Smooth muscle cell (in vitro differentiated cells): Measurements from ENCODE around the gene GOLIM4. TPM values are rescaled to one million over a fixed set of nuclear protein-coding genes. Genes with fewer than 3 reads are reported as not detected.
A peak's percentile ranks its signal among the peaks of the same experiment; 100 is the strongest.

Experiments used
- DNase-seq: peaks from one replicate; lab custom pipeline; 2025; ENCODE audit not compliant: unreplicated experiment; lab: John Stamatoyannopoulos, UW
- H2AFZ ChIP-seq: fragments of 200-600 bp; sonication (generic); 2 replicates; pipeline ENCODE4 v1.6.0; 2016; ENCODE audit warnings: antibody characterized with exemption, low read depth, mild to moderate bottlenecking
- H3F3A ChIP-seq: fragments of 200-600 bp; sonication (generic); 2 replicates; pipeline ENCODE4 v1.6.0; 2017; ENCODE audit warnings: antibody characterized with exemption, low read depth
- H3K27ac ChIP-seq: fragments of 200-600 bp; sonication (generic); 2 replicates; pipeline ENCODE4 v1.5.1; 2016; ENCODE audit warnings: low read depth, mild to moderate bottlenecking
- H3K27me3 ChIP-seq: fragments of 200-600 bp; sonication (generic); 2 replicates; pipeline ENCODE4 v1.6.1; 2016; ENCODE audit warnings: low read depth, mild to moderate bottlenecking
- H3K36me3 ChIP-seq: fragments of 200-600 bp; sonication (generic); 2 replicates; pipeline ENCODE4 v1.5.1; 2016; ENCODE audit warnings: low read depth
- H3K4me1 ChIP-seq: fragments of 200-600 bp; sonication (generic); 2 replicates; pipeline ENCODE4 v1.5.1; 2016; ENCODE audit warnings: low read depth
- H3K4me2 ChIP-seq: fragments of 200-600 bp; sonication (generic); 2 replicates; pipeline ENCODE4 v1.6.0; 2016; ENCODE audit warnings: mild to moderate bottlenecking
- H3K4me3 ChIP-seq: fragments of 200-600 bp; sonication (generic); 2 replicates; pipeline ENCODE4 v1.5.1; 2016; ENCODE audit warnings: mild to moderate bottlenecking
- H3K79me2 ChIP-seq: fragments of 200-600 bp; sonication (generic); 2 replicates; pipeline ENCODE4 v1.6.0; 2016; ENCODE audit warnings: low read depth, mild to moderate bottlenecking
- H3K9ac ChIP-seq: fragments of 200-600 bp; sonication (generic); 2 replicates; pipeline ENCODE4 v1.6.0; 2016; ENCODE audit warnings: low read depth
- H3K9me3 ChIP-seq: fragments of 200-600 bp; sonication (generic); replicated peaks from 2 replicates; pipeline ENCODE4 v1.5.1; 2016; ENCODE audit warnings: low read depth
- H4K20me1 ChIP-seq: fragments of 200-600 bp; sonication (generic); 2 replicates; pipeline ENCODE4 v1.6.0; 2016; ENCODE audit warnings: low read depth
- WGBS: methylation state at CpG from one replicate; pipeline ENCODE4 v1.1.7; 2016; ENCODE audit warnings: low lambda C conversion rate; 5-methylcytosine and 5-hydroxymethylcytosine counted together
- polyA plus RNA-seq: library from polyadenylated mRNA; unstranded; fragments of >200 nt; fragmentation: Nextera tagmentation; extraction: Ambion mirVana; gene quantifications from 2 replicates; pipeline ENCODE4 v1.2.1, GENCODE V29; 2016
- total RNA-seq: library from RNA; depleted of rRNA; stranded (reverse); fragments of >200 nt; gene quantifications from 2 replicates; pipeline ENCODE4 v1.2.3, GENCODE V29; 2014
- TF ChIP-seq, protein P1 (sequence below): fragments of 200-600 bp; sonication (generic); IDR thresholded peaks from 2 replicates; pipeline ENCODE4 v1.5.1; 2017; ENCODE audit warnings: borderline replicate concordance, mild to moderate bottlenecking, antibody characterized with exemption; ENCODE audit not compliant: insufficient read depth, poor library complexity, severe bottlenecking

Gene GOLIM4
- total and polyA plus RNA-seq, 2 experiments from 2014 or later, result 44.5 to 59.9 TPM

DNA sequence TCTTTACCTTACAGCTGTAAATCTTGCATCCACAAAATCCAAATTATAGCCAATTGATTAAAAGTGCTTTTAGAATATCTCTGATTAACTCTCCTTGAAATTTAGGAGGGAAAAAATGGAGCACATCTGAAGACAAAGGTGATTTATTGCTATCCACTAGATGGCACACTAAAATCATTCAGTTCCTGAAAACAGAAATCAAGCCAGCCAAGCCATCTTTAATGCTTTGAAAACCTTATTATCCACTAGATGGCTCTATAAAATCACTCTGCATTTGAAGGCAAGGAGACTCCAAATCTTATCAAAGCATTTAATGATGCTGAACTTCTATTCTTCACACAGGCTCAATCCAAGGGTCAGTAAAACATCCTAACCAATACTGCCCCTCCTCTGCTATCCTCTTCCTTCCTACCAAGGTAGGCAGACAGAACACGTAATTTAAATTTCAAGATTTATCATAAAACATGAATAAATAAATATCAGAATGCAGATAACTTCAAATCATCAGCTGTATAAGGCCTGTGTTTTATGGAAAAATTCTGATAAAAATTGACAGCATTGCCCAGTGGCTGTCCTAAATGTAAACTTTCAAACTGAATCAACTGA is 48.4 kb downstream of the GOLIM4 start:
- DNase-seq, result no peak
- no peaks in the 10 kb centered on the region for H3F3A ChIP-seq
- no peak overlapping the region for H3K27ac ChIP-seq
- H2AFZ ChIP-seq, result no peak overlapping the region
- H3K4me1 ChIP-seq, result peaks cover 5% of the 10 kb centered on the region
- H3K4me3 ChIP-seq, result no peak overlapping the region
- H4K20me1 ChIP-seq, result peaks cover 56% of the 10 kb centered on the region
- H3K9ac ChIP-seq, result no peak overlapping the region
- H3K9me3 ChIP-seq, result no peaks in the 10 kb centered on the region
- no peak overlapping the region for H3K4me2 ChIP-seq
- WGBS, result 97% methylated on average over 1 of the region's 1 CpG
- peaks cover 5% of the 10 kb centered on the region for H3K36me3 ChIP-seq
- TF ChIP-seq, protein P1, sequence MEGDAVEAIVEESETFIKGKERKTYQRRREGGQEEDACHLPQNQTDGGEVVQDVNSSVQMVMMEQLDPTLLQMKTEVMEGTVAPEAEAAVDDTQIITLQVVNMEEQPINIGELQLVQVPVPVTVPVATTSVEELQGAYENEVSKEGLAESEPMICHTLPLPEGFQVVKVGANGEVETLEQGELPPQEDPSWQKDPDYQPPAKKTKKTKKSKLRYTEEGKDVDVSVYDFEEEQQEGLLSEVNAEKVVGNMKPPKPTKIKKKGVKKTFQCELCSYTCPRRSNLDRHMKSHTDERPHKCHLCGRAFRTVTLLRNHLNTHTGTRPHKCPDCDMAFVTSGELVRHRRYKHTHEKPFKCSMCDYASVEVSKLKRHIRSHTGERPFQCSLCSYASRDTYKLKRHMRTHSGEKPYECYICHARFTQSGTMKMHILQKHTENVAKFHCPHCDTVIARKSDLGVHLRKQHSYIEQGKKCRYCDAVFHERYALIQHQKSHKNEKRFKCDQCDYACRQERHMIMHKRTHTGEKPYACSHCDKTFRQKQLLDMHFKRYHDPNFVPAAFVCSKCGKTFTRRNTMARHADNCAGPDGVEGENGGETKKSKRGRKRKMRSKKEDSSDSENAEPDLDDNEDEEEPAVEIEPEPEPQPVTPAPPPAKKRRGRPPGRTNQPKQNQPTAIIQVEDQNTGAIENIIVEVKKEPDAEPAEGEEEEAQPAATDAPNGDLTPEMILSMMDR, result peak; percentile 77
- no peaks in the 10 kb centered on the region for H3K27me3 ChIP-seq
- H3K79me2 ChIP-seq, result peaks cover 48% of the 10 kb centered on the region

DNA sequence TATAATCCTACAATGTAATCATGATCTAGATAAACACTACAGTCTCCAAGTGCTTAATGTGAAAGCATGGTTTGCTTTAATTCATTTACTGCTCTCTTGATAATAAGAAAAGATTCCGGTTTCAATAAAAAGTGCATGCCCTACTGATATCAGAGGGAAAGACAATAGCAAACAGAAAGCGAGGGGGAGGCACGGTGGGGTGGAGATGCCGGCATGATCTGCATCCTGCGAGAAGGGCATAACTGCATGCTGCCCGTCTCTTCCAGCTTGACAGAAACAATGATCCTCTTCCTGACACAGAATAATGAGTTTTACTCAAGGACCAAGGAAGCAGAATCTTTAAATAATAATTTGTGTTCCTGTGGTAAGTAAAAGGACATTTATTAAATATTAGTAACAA is 51.7 kb downstream of the GOLIM4 start:
- H3K27ac ChIP-seq, result no peak overlapping the region
- no peaks in the 10 kb centered on the region for H3K27me3 ChIP-seq
- peaks cover 26% of the 10 kb centered on the region for H4K20me1 ChIP-seq
- H3K4me2 ChIP-seq, result no peak overlapping the region
- no peaks in the 10 kb centered on the region for H3K9me3 ChIP-seq
- WGBS, result 83% methylated on average over 6 of the region's 6 CpGs
- H2AFZ ChIP-seq, result no peak overlapping the region
- peaks cover 28% of the 10 kb centered on the region for H3K79me2 ChIP-seq
- no peak for DNase-seq
- H3F3A ChIP-seq, result peaks cover 4% of the 10 kb centered on the region
- H3K4me3 ChIP-seq, result no peak overlapping the region
- H3K36me3 ChIP-seq, result peaks cover 5% of the 10 kb centered on the region
- peaks cover 5% of the 10 kb centered on the region for H3K4me1 ChIP-seq
- TF ChIP-seq, protein P1, result no peak
- no peak overlapping the region for H3K9ac ChIP-seq

DNA sequence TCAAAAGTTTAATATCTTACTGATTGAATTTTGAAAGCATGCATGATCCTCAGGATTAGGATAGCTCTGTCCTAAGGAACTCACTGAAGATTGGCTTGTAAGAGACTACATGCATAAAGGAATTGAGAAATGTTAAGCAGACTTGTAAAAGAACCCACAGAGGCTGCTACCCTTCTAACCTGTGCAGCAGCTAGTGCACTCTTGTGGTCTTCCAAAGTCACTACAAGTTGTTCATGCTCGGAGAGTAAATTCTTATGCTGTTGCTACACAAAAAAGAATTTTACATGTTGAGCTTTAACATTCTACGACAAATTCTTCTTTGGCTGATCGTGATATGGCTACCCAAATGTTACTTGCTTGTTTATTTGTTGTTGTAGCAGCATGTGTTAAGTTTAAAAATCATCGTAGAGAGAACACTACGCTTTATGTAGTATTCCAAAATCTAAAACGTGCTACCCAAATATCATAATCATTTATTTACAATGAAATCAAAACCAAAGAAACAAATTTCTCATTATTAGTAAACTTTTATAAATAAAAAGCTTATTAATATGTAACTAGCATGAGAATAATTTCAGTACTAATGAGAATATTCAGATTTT is 55.0 kb downstream of the GOLIM4 start:
- no peak overlapping the region for H2AFZ ChIP-seq
- peaks cover 16% of the 10 kb centered on the region for H3K36me3 ChIP-seq
- no peaks in the 10 kb centered on the region for H3K27me3 ChIP-seq
- H3K27ac ChIP-seq, result peak overlapping the region; percentile 24
- no peaks in the 10 kb centered on the region for H3K4me1 ChIP-seq
- peaks cover 14% of the 10 kb centered on the region for H3K79me2 ChIP-seq
- peaks cover 1% of the 10 kb centered on the region for H4K20me1 ChIP-seq
- H3K9ac ChIP-seq, result no peak overlapping the region
- H3K4me3 ChIP-seq, result no peak overlapping the region
- WGBS, result 63% methylated on average over 6 of the region's 6 CpGs
- no peaks in the 10 kb centered on the region for H3K9me3 ChIP-seq
- TF ChIP-seq, protein P1, result peak; percentile 71
- DNase-seq, result no peak
- no peak overlapping the region for H3K4me2 ChIP-seq
- peaks cover 8% of the 10 kb centered on the region for H3F3A ChIP-seq

DNA sequence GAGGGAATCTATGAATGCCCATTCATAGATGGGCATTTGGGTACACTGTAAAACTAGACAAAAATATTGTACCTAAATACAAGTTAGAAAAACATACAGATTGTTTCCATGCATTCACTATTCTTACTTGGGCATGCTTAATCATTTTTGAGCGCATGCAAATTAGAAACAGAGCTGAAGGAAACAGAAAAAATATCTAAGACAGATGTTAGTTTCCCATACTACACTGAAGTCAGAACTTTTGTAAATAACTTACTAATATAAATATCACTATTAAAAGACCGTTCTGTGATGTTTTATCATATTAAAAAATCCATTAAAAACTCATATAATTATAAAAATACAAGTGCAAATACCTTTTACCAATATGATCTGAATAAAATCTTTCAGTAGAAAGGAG is 58.7 kb downstream of the GOLIM4 start:
- no peak overlapping the region for H3K27ac ChIP-seq
- WGBS, result 97% methylated on average over 2 of the region's 2 CpGs
- H3K36me3 ChIP-seq, result peaks cover 28% of the 10 kb centered on the region
- no peaks in the 10 kb centered on the region for H3K27me3 ChIP-seq
- no peak overlapping the region for H3K4me2 ChIP-seq
- H3K79me2 ChIP-seq, result peaks cover 11% of the 10 kb centered on the region
- H4K20me1 ChIP-seq, result no peaks in the 10 kb centered on the region
- H3K9ac ChIP-seq, result no peak overlapping the region
- no peaks in the 10 kb centered on the region for H3K4me1 ChIP-seq
- TF ChIP-seq, protein P1, result no peak
- H3K4me3 ChIP-seq, result no peak overlapping the region
- no peak for DNase-seq
- no peak overlapping the region for H2AFZ ChIP-seq
- no peaks in the 10 kb centered on the region for H3K9me3 ChIP-seq
- peaks cover 18% of the 10 kb centered on the region for H3F3A ChIP-seq
